CD4-positive, alpha-beta T cell (primary cell): Measurements from ENCODE around the gene DNAJC19. TPM values are rescaled to one million over a fixed set of nuclear protein-coding genes. Genes with fewer than 3 reads are reported as not detected.

Source experiments
- ATAC-seq: fragments of 200-7000 bp; cut with Tn5 transposase; one replicate; pipeline ENCODE4 v1.10.0; 2022; ENCODE audit warnings: mild to moderate bottlenecking; ENCODE audit not compliant: poor library complexity
- CTCF ChIA-PET: fragments of 350-600 bp; sonication (Branson Sonifier 250); formaldehyde crosslinking; loops from one replicate; lab custom pipeline; 2021; ENCODE audit warnings: antibody characterized with exemption, inconsistent platforms; lab: Charles Lee
- POLR2A ChIA-PET: fragments of 350-600 bp; sonication (Branson Sonifier 250); formaldehyde crosslinking; loops from one replicate; lab custom pipeline; 2021; ENCODE audit warnings: antibody characterized with exemption, inconsistent platforms; lab: Charles Lee
- DNase-seq, 14 experiments: peaks; one replicate each; pipeline ENCODE4 v3.0.0-alpha.2; 2013 to 2020; ENCODE audit warnings: mixed read lengths in 2 of 14
- H3K27ac ChIP-seq, 2 donors: one replicate each; pipeline versions ENCODE4 v1.5.1 to v1.7.0; 2013; ENCODE audit warnings: low read length in 2 of 2, low read depth in 1 of 2, mild to moderate bottlenecking in 1 of 2
- H3K27me3 ChIP-seq, 2 experiments: 1 replicate in 1 of 2; 2 replicates in 1 of 2; pipeline versions ENCODE4 v1.6.1 to v1.7.0; 2013; ENCODE audit warnings: low read length in 2 of 2, control low read depth in 1 of 2, mild to moderate bottlenecking in 1 of 2, moderate library complexity in 1 of 2; ENCODE audit not compliant: insufficient read depth in 2 of 2, control insufficient read depth in 1 of 2
- H3K36me3 ChIP-seq: one replicate; pipeline ENCODE4 v1.6.1; 2013; ENCODE audit warnings: low read length, control low read depth; ENCODE audit not compliant: insufficient read depth
- H3K4me1 ChIP-seq: one replicate; pipeline ENCODE4 v1.6.1; 2013; ENCODE audit warnings: low read length, control low read depth; ENCODE audit not compliant: insufficient read depth
- H3K4me3 ChIP-seq: one replicate; pipeline ENCODE4 v1.5.1; 2013; ENCODE audit warnings: mild to moderate bottlenecking, low read length, moderate library complexity
- H3K9me3 ChIP-seq, 2 experiments: 1 replicate in 1 of 2; 2 replicates in 1 of 2; pipeline versions ENCODE4 v1.6.1 to v1.7.0; 2013; ENCODE audit warnings: low read length in 2 of 2, mild to moderate bottlenecking in 2 of 2, control low read depth in 1 of 2, moderate library complexity in 1 of 2; ENCODE audit not compliant: control insufficient read depth in 1 of 2, insufficient read depth in 1 of 2
- H3K27ac Mint-ChIP-seq: one replicate; pipeline ENCODE4 v1.8.0; 2020; ENCODE audit warnings: mixed read lengths
- H3K27me3 Mint-ChIP-seq: one replicate; pipeline ENCODE4 v1.8.0; 2021; ENCODE audit warnings: mixed read lengths
- H3K36me3 Mint-ChIP-seq: one replicate; pipeline ENCODE4 v1.8.0; 2021; ENCODE audit warnings: low read depth, mixed read lengths
- H3K4me1 Mint-ChIP-seq: one replicate; pipeline ENCODE4 v1.8.0; 2021; ENCODE audit warnings: low read depth, mixed read lengths
- H3K4me3 Mint-ChIP-seq: one replicate; pipeline ENCODE4 v1.8.0; 2020; ENCODE audit warnings: mild to moderate bottlenecking, mixed read lengths
- H3K9me3 Mint-ChIP-seq: one replicate; pipeline ENCODE4 v1.8.0; 2020; ENCODE audit warnings: mixed read lengths
- intact Hi-C, 2 experiments: fragments of 100-400 bp; cut with DNase I in 1 of 2; cut with micrococcal nuclease in 1 of 2; formaldehyde crosslinking; loops; one replicate each; pipeline versions ENCODE4 v1.15.1 to v1.9.0; 2023 to 2025; cut with DNase I, micrococcal nuclease
- total RNA-seq, 174 experiments: library from RNA in 2 of 174; stranded (reverse) in 2 of 174; gene quantifications; one replicate each; pipeline ENCODE4 v1.2.3 and lab custom pipeline; 2021 to 2026
- TF ChIP-seq, protein P1 (sequence below): fragments of 200-600 bp; IDR thresholded peaks from one replicate; pipeline ENCODE4 v1.8.0; 2022; ENCODE audit warnings: antibody characterized with exemption, mild to moderate bottlenecking

DNAJC19 gene
- total RNA-seq, 2 experiments from 2014 or later = 28.7 to 40.2 TPM

DNA sequence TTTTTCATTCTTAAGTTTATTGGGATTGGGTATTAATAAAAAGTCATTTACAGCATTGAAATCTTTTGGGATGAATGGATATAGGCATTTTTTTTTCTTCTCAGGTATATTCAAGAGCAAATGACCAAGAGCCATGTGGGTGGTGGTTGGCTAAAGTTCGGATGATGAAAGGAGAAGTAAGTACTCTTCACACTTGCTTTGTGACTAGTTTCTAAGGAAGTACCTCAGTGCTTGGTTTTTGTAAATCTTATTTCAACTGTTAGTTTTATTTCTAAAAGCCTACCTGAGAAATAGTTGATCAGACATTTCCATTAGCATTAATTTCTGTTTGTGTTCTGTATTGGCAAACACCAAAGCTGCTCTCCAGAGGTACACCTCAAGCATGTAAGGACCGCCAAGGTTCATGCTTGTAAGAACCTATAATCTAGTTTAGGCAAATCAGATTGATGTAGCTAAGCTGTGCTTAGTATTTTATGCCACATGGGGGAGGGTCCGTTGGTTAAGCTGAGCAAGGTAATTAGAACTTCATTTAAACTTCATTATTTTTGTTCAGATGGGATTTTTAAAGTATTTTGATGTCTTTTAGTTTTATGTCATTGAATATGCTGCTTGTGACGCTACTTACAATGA is 41.7 kb downstream of the DNAJC19 start:
- ATAC-seq = no peak
- Mint-ChIP-seq H3K27me3 (no peaks in the 10 kb centered on the region), H3K36me3 (peaks cover 84% of the 10 kb centered on the region)

DNA sequence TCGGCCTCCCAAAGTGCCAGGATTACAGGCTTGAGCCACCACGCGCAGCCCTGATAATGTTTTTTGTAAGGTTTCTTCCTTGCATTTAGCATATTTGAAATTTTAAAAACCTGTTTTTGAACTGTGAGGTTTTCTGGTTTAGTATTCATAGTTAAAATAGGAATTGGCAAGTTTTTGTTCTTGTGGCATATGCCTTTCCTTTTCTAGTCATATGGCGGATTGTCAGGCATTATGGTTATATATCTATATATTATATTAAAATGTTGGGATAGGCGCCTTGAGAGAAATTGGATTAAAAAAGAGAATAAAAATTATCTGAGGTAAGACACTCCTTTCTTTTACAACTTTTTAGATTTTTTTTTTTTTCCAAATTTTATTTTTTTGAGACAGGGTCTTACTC is 48.7 kb downstream of the DNAJC19 start:
- Mint-ChIP-seq H3K36me3 (peaks cover 69% of the 10 kb centered on the region), H3K9me3 (no peaks in the 10 kb centered on the region), H3K27me3 (no peaks in the 10 kb centered on the region), H3K4me3 (no peak overlapping the region), H3K27ac (no peak overlapping the region), H3K4me1 (peaks cover 19% of the 10 kb centered on the region)
- ChIA-PET CTCF (no interaction called here), POLR2A (no interaction called here)
- H3K27me3 ChIP-seq = no peaks in the 10 kb centered on the region
- H3K4me3 ChIP-seq = no peak overlapping the region
- ATAC-seq (no peak), DNase-seq (no peak)
- TF ChIP-seq, protein P1, sequence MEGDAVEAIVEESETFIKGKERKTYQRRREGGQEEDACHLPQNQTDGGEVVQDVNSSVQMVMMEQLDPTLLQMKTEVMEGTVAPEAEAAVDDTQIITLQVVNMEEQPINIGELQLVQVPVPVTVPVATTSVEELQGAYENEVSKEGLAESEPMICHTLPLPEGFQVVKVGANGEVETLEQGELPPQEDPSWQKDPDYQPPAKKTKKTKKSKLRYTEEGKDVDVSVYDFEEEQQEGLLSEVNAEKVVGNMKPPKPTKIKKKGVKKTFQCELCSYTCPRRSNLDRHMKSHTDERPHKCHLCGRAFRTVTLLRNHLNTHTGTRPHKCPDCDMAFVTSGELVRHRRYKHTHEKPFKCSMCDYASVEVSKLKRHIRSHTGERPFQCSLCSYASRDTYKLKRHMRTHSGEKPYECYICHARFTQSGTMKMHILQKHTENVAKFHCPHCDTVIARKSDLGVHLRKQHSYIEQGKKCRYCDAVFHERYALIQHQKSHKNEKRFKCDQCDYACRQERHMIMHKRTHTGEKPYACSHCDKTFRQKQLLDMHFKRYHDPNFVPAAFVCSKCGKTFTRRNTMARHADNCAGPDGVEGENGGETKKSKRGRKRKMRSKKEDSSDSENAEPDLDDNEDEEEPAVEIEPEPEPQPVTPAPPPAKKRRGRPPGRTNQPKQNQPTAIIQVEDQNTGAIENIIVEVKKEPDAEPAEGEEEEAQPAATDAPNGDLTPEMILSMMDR = no peak
- intact Hi-C loops = no loop called here
- no peaks in the 10 kb centered on the region for H3K4me1 ChIP-seq
- H3K9me3 ChIP-seq = no peaks in the 10 kb centered on the region
- H3K36me3 ChIP-seq = peaks cover 43% of the 10 kb centered on the region
- no peak overlapping the region for H3K27ac ChIP-seq

More for the DNA sequence above, 41.7 kb downstream of the DNAJC19 start:
- Histone ChIP-seq H3K36me3 (peaks cover 70% of the 10 kb centered on the region), H3K9me3 (no peaks in the 10 kb centered on the region), H3K4me1 (no peaks in the 10 kb centered on the region), H3K27me3 (no peaks in the 10 kb centered on the region), H3K27ac (no peak overlapping the region), H3K4me3 (no peak overlapping the region)
- no peak for DNase-seq
- CTCF ChIA-PET = no interaction called here
- POLR2A ChIA-PET = no interaction called here
- Mint-ChIP-seq H3K27ac (no peak overlapping the region), H3K4me3 (no peak overlapping the region), H3K4me1 (peaks cover 13% of the 10 kb centered on the region), H3K9me3 (no peaks in the 10 kb centered on the region)
- intact Hi-C loops = no loop called here
- TF ChIP-seq, protein P1 = no peak

DNA sequence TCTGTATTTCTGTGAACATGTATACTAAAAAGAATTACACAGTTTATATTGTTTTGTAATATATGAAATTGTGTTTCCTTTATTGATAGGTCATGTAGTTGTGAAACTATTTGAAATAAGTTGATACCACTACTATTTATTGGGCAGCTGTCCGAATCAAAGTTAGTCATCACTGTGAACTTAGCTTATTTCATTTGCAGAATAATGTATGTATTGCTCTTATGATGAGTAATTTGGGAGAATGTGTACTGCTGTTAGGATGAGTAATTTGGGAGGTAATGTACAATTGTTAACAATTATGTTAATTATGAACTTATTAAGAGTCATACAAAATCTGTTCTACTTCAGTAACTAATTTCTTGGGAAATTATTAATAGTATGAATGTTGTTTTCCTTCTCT is 54.9 kb downstream of the DNAJC19 start:
- H3K4me1 Mint-ChIP-seq = peaks cover 42% of the 10 kb centered on the region
- TF ChIP-seq, protein P1 = no peak
- ATAC-seq = no peak
- Histone ChIP-seq H3K4me1 (peaks cover 13% of the 10 kb centered on the region), H3K27ac (no peak overlapping the region), H3K9me3 (no peaks in the 10 kb centered on the region), H3K4me3 (no peak overlapping the region), H3K36me3 (peaks cover 38% of the 10 kb centered on the region), H3K27me3 (no peaks in the 10 kb centered on the region)
- DNase-seq = no peak
- intact Hi-C loops = no loop called here
- H3K9me3 Mint-ChIP-seq = no peaks in the 10 kb centered on the region
- H3K4me3 Mint-ChIP-seq = no peak overlapping the region
- peaks cover 65% of the 10 kb centered on the region for H3K36me3 Mint-ChIP-seq
- no peak overlapping the region for H3K27ac Mint-ChIP-seq
- ChIA-PET CTCF (interaction anchor here (0.6 to 1.0 kb wide), 2 partner anchors 14 to 15 kb away, joined by 3 to 4 read pairs; no protein-coding TSS in a partner anchor), POLR2A (interaction anchor here (1.8 kb wide), 1 partner anchor 22 kb away, joined by 9 read pairs; the partner anchor contains the start of gene FXR1)
- H3K27me3 Mint-ChIP-seq = no peaks in the 10 kb centered on the region

Other genes starting within 250 kb of the DNAJC19 start
- gene FXR1, start 77.1 kb downstream of the DNAJC19 start, total RNA-seq = 100 to 1,000 TPM; 172 to 174 TPM